Right lobe of liver (tissue), 4 donors: Measurements from ENCODE around the gene H2AZ2.
"Not testable (repeated sequence)": the region's sequence is repeated elsewhere in the genome, so short reads cannot be mapped to it uniquely, and the experiment has no call there.

Source experiments
- POLR2A ChIP-seq: fragments of 450-650 bp; IDR thresholded peaks from one replicate; pipeline ENCODE4 v1.6.1; 2017; ENCODE audit warnings: antibody characterized with exemption, mild to moderate bottlenecking
- TF ChIP-seq, protein P1 (sequence below), 4 donors: fragments of 200-600 bp in 3 of 4; fragments of 450-650 bp in 1 of 4; IDR thresholded peaks; one replicate each; pipeline versions ENCODE4 v1.5.1 to v1.8.0; 2016 to 2022; ENCODE audit warnings: antibody characterized with exemption in 4 of 4, mild to moderate bottlenecking in 2 of 4
- donor health status: DM: no; HTN: no; CAD: no.
- donor health status: DM: no; HTN: no; CAD: no.
- donor health status: DM: no; HTN: yes; CAD: no.

DNA sequence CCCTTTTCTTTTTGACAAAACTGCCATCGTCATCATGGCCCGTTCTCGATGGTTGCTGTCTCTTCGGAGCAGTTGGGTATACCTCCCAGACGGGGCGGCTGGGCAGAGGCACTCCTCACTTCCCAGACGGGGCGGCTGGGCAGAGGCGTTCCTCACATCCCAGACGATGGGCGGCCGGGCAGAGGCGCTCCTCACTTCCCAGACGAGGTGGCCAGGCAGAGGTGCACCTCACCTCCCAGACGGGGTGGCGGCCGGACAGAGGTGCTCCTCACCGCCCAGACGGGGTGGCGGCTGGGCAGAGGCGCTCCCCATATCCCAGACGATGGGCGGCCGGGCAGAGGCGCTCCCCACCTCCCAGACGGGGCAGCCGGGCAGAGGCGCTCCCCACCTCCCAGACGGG lies 22.9 kb upstream of the H2AZ2 start:
- TF ChIP-seq, protein P1, sequence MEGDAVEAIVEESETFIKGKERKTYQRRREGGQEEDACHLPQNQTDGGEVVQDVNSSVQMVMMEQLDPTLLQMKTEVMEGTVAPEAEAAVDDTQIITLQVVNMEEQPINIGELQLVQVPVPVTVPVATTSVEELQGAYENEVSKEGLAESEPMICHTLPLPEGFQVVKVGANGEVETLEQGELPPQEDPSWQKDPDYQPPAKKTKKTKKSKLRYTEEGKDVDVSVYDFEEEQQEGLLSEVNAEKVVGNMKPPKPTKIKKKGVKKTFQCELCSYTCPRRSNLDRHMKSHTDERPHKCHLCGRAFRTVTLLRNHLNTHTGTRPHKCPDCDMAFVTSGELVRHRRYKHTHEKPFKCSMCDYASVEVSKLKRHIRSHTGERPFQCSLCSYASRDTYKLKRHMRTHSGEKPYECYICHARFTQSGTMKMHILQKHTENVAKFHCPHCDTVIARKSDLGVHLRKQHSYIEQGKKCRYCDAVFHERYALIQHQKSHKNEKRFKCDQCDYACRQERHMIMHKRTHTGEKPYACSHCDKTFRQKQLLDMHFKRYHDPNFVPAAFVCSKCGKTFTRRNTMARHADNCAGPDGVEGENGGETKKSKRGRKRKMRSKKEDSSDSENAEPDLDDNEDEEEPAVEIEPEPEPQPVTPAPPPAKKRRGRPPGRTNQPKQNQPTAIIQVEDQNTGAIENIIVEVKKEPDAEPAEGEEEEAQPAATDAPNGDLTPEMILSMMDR (IDR thresholded peaks at IDR 0.05), result not testable (repeated sequence)
- TF ChIP-seq POLR2A, result not testable (repeated sequence)
